Ovary (tissue), 3 donors: ENCODE measurements around the gene LRPPRC.

ENCODE experiments used
- EP300 ChIP-seq: sonication (generic); formaldehyde crosslinking; IDR thresholded peaks from one replicate; pipeline ENCODE4 v1.6.1; 2017; ENCODE audit warnings: antibody characterized with exemption
- POLR2A ChIP-seq: fragments of 450-650 bp; IDR thresholded peaks from one replicate; pipeline ENCODE4 v1.6.1; 2017; ENCODE audit warnings: antibody characterized with exemption, mild to moderate bottlenecking, moderate library complexity
- TF ChIP-seq, protein P1 (sequence below), 3 donors: fragments of 450-650 bp in 2 of 3; fragments of 200-600 bp in 1 of 3; IDR thresholded peaks; one replicate each; pipeline versions ENCODE4 v1.5.1 to v1.8.0; 2016 to 2022; ENCODE audit warnings: antibody characterized with exemption in 3 of 3, mild to moderate bottlenecking in 1 of 3
- donor health status: DM: no; HTN: no; CAD: no.

DNA sequence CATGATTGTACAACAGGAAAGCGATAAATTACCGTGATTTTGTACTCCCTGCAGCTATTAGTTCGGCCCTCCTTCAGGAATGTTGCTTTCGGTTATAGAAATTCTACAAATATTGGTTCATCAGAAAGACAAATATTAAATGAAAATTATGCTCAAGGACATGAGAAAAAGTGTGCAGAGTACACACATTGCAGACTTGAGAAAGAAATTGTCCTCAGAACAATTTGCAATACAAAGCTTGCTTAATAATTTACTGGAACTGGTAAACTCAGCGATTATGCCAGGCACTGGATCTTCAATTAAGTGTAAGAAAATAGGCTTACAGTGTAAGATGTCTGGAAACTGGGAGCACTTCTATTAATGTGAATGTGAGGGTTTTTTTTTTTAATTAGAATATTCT, 111.1 kb downstream of the LRPPRC start:
- TF ChIP-seq POLR2A (no peak), EP300 (no peak)
- TF ChIP-seq, protein P1, sequence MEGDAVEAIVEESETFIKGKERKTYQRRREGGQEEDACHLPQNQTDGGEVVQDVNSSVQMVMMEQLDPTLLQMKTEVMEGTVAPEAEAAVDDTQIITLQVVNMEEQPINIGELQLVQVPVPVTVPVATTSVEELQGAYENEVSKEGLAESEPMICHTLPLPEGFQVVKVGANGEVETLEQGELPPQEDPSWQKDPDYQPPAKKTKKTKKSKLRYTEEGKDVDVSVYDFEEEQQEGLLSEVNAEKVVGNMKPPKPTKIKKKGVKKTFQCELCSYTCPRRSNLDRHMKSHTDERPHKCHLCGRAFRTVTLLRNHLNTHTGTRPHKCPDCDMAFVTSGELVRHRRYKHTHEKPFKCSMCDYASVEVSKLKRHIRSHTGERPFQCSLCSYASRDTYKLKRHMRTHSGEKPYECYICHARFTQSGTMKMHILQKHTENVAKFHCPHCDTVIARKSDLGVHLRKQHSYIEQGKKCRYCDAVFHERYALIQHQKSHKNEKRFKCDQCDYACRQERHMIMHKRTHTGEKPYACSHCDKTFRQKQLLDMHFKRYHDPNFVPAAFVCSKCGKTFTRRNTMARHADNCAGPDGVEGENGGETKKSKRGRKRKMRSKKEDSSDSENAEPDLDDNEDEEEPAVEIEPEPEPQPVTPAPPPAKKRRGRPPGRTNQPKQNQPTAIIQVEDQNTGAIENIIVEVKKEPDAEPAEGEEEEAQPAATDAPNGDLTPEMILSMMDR (IDR thresholded peaks at IDR 0.05) = no peak
